Amygdala (tissue), 56 donors: ENCODE data around the gene GATC.
A peak's percentile ranks its signal among the peaks of the same experiment; 100 is the strongest.

ENCODE experiments used
- DNase-seq, 56 donors: peaks; one replicate each; lab custom pipeline; 2025; lab: John Stamatoyannopoulos, UW

Gene GATC

GRCh38 chr12:120495731-120496412 lies 49.6 kb downstream of the GATC start, which contains the start of gene DYNLL1:
DYNLL1 (plus strand) TSS chr12:120496113; CDS start chr12:120496422, 309 bp downstream.
- peak in 55 of 56 donors; percentile 52 to 97 (median 93) for DNase-seq

- DNase-seq: peak in 54 of 56 donors; percentile 23 to 85 (median 66)
Observed at GRCh38 chr12:120496413-120497340, 50.4 kb downstream of the GATC start.

- DNase-seq: peak in 1 of 56 donors; percentile 2
Observed at GRCh38 chr12:120497524-120498150, 51.4 kb downstream of the GATC start.

GRCh38 chr12:120498870-120499515 lies 52.7 kb downstream of the GATC start:
- no peak for DNase-seq

GRCh38 chr12:120500581-120500980 lies 54.3 kb downstream of the GATC start:
- DNase-seq: no peak

- no peak for DNase-seq
Observed at GRCh38 chr12:120504587-120504986, 58.3 kb downstream of the GATC start.

GRCh38 chr12:120508537-120508936 lies 62.3 kb downstream of the GATC start:
- DNase-seq: no peak
